Neuronal stem cell (in vitro differentiated cells): ENCODE measurements around the gene SH3GL2.

Experiments used
- DNase-seq: peaks from one replicate; pipeline ENCODE4 v3.0.0-alpha.2; 2013; ENCODE audit warnings: low spot score
- H2AFZ ChIP-seq: one replicate; pipeline ENCODE4 v1.6.1; 2013; ENCODE audit warnings: mild to moderate bottlenecking, low read length, inconsistent platforms
- H2AK5ac ChIP-seq: 2 replicates; pipeline ENCODE4 v1.6.1; 2013; ENCODE audit warnings: low read depth, mild to moderate bottlenecking, inconsistent platforms, low read length, moderate library complexity, mixed read lengths
- H2BK120ac ChIP-seq: 2 replicates; pipeline ENCODE4 v1.6.1; 2013; ENCODE audit warnings: low read depth, mild to moderate bottlenecking, inconsistent platforms, low read length, moderate library complexity, mixed read lengths
- H2BK12ac ChIP-seq: one replicate; pipeline ENCODE4 v1.6.1; 2013; ENCODE audit warnings: low read length, inconsistent platforms
- H2BK15ac ChIP-seq: 2 replicates; pipeline ENCODE4 v1.6.1; 2013; ENCODE audit warnings: mild to moderate bottlenecking, low read length, inconsistent platforms, mixed read lengths
- H2BK5ac ChIP-seq: one replicate; pipeline ENCODE4 v1.6.1; 2013; ENCODE audit warnings: inconsistent platforms, mild to moderate bottlenecking, low read length, moderate library complexity
- H3K14ac ChIP-seq: one replicate; pipeline ENCODE4 v1.6.1; 2013; ENCODE audit warnings: low read length, inconsistent platforms
- H3K18ac ChIP-seq: 2 replicates; pipeline ENCODE4 v1.6.1; 2013; ENCODE audit warnings: low read length, inconsistent platforms
- H3K23ac ChIP-seq: 2 replicates; pipeline ENCODE4 v1.6.1; 2013; ENCODE audit warnings: low read depth, mild to moderate bottlenecking, mixed read lengths, low read length, inconsistent platforms; ENCODE audit not compliant: poor library complexity
- H3K27ac ChIP-seq: replicated peaks from 3 replicates; pipeline ENCODE4 v1.5.1; 2013; ENCODE audit warnings: low read length, inconsistent platforms
- H3K27me3 ChIP-seq, 3 experiments: 2 replicates each; pipeline ENCODE4 v1.6.1; 2013; ENCODE audit warnings: low read length in 3 of 3, mild to moderate bottlenecking in 2 of 3, inconsistent platforms in 1 of 3, low read depth in 1 of 3, mixed read lengths in 1 of 3, moderate library complexity in 1 of 3; ENCODE audit not compliant: control insufficient read depth in 3 of 3, insufficient read depth in 3 of 3
- H3K36me3 ChIP-seq, 2 donors: replicated peaks in 1 of 2; 2 replicates each; pipeline ENCODE4 v1.6.1; 2013; ENCODE audit warnings: low read length in 2 of 2; ENCODE audit not compliant: control insufficient read depth in 2 of 2, insufficient read depth in 2 of 2
- H3K4ac ChIP-seq: 2 replicates; pipeline ENCODE4 v1.6.1; 2013; ENCODE audit warnings: inconsistent platforms, mild to moderate bottlenecking, low read length, moderate library complexity
- H3K4me1 ChIP-seq, 2 donors: 1 replicate in 1 of 2; 2 replicates in 1 of 2; pipeline ENCODE4 v1.6.1; 2013; ENCODE audit warnings: low read length in 2 of 2, low read depth in 1 of 2; ENCODE audit not compliant: control insufficient read depth in 2 of 2, insufficient read depth in 1 of 2
- H3K4me2 ChIP-seq: one replicate; pipeline ENCODE4 v1.6.1; 2013; ENCODE audit warnings: mild to moderate bottlenecking, low read length, inconsistent platforms; ENCODE audit not compliant: insufficient read depth, poor library complexity, severe bottlenecking
- H3K4me3 ChIP-seq, 2 donors: 2 replicates each; pipeline ENCODE4 v1.5.1; 2013; ENCODE audit warnings: low read length in 2 of 2, mild to moderate bottlenecking in 2 of 2, inconsistent platforms in 1 of 2, moderate library complexity in 1 of 2
- H3K79me1 ChIP-seq: one replicate; pipeline ENCODE4 v1.6.1; 2013; ENCODE audit warnings: low read depth, mild to moderate bottlenecking, inconsistent platforms, low read length, moderate library complexity
- H3K9ac ChIP-seq: one replicate; pipeline ENCODE4 v1.6.1; 2013; ENCODE audit warnings: mild to moderate bottlenecking, low read depth, low read length, inconsistent platforms; ENCODE audit not compliant: poor library complexity
- H3K9me3 ChIP-seq, 2 donors: replicated peaks in 1 of 2; 2 replicates each; pipeline versions ENCODE3 to v1.6.1; 2013; ENCODE audit warnings: low read length in 2 of 2, mild to moderate bottlenecking in 2 of 2, inconsistent platforms in 1 of 2, low read depth in 1 of 2, mixed read lengths in 1 of 2, moderate library complexity in 1 of 2; ENCODE audit not compliant: control insufficient read depth in 2 of 2, insufficient read depth in 1 of 2
- H4K8ac ChIP-seq: one replicate; pipeline ENCODE4 v1.6.1; 2013; ENCODE audit warnings: low read depth, mild to moderate bottlenecking, inconsistent platforms, low read length, moderate library complexity
- H4K91ac ChIP-seq: one replicate; pipeline ENCODE4 v1.6.1; 2013; ENCODE audit warnings: low read length, low read depth, mild to moderate bottlenecking, inconsistent platforms; ENCODE audit not compliant: poor library complexity
- WGBS, 2 donors: extraction: QIAGEN DNeasy Blood & Tissue Kit; methylation state at CpG; one replicate each; pipeline ENCODE4 v1.1.7; 2013; ENCODE audit warnings: missing lambda C conversion rate in 2 of 2, mixed read lengths in 1 of 2; ENCODE audit not compliant: insufficient read length in 2 of 2, insufficient replicate concordance in 1 of 2; ENCODE audit errors: extremely low coverage in 2 of 2; 5-methylcytosine and 5-hydroxymethylcytosine counted together

The SH3GL2 gene

DNA sequence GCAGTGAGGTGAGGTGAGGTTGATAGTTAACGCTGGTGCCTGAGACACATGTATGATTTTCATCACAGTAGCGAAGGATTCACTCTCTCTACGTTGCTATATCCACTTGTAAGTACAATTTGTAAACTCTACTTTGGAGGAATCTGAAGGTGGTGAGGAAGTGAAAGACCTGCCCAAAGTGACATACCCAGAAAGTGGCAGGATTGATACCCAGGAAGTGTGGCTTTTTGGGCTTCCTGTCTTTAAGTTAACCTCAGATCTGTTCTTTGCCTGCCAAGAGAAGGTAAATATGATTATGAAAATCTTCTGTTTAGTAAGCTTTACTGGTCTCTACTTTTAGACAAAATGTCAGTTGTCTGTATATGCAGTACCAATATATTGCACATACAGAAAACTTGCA, 143.1 kb downstream of the SH3GL2 start:
- no CpG with 5 or more reads among the region's 3 CpGs for WGBS, 2 donors
- DNase-seq: no peak

DNA sequence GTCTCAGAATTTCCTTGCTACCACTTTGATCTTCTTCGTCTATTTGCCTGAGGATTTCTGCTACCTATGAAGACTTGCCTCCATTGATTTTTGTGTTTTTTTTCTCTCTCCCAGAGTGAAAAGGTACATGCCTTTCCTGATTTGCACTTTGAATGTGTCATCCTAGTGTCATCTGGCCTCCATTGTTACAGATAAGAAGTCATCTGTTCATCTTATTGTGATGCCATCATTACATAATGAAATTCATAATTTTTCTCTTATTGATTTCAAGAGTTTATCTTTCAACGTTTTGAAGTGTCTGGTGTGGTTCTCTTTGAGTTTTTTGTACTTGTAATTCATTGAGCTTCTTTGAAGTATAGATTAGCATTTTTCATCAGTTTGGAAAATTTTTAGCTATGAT, 144.8 kb downstream of the SH3GL2 start:
- Histone ChIP-seq H4K8ac (no peak overlapping the region), H2BK120ac (no peak overlapping the region), H3K14ac (no peak overlapping the region), H3K4me1 (no peaks in the 10 kb centered on the region), H2AK5ac (no peak overlapping the region), H3K18ac (no peak overlapping the region), H3K9ac (no peak overlapping the region), H2BK5ac (no peak overlapping the region), H2BK15ac (no peak overlapping the region), H3K4me2 (no peak overlapping the region), H2AFZ (no peak overlapping the region), H3K27ac (no peak overlapping the region), H3K23ac (no peak overlapping the region), H3K9me3 (peaks cover 0 to 2% of the 10 kb centered on the region in 2 donors), H4K91ac (no peak overlapping the region), H2BK12ac (no peak overlapping the region), H3K36me3 (no peaks in the 10 kb centered on the region), H3K4ac (no peak overlapping the region), H3K27me3 (no peaks in the 10 kb centered on the region), H3K4me3 (no peak overlapping the region), H3K79me1 (no peaks in the 10 kb centered on the region)
- no peak for DNase-seq
- WGBS, 2 donors: no CpG with 5 or more reads among the region's 2 CpGs

More for the DNA sequence above, 143.1 kb downstream of the SH3GL2 start:
- H3K4ac ChIP-seq: no peak overlapping the region
- peaks cover 0 to 2% of the 10 kb centered on the region in 2 donors for H3K9me3 ChIP-seq
- H3K4me3 ChIP-seq: no peak overlapping the region
- H2BK15ac ChIP-seq: no peak overlapping the region
- H2AFZ ChIP-seq: no peak overlapping the region
- H4K91ac ChIP-seq: no peak overlapping the region
- H3K27me3 ChIP-seq: no peaks in the 10 kb centered on the region
- H2BK5ac ChIP-seq: no peak overlapping the region
- no peak overlapping the region for H3K27ac ChIP-seq
- no peak overlapping the region for H2AK5ac ChIP-seq
- no peaks in the 10 kb centered on the region for H3K79me1 ChIP-seq
- H3K9ac ChIP-seq: no peak overlapping the region
- H4K8ac ChIP-seq: no peak overlapping the region
- H3K4me2 ChIP-seq: no peak overlapping the region
- no peak overlapping the region for H3K23ac ChIP-seq
- no peak overlapping the region for H2BK120ac ChIP-seq
- H3K18ac ChIP-seq: no peak overlapping the region
- no peaks in the 10 kb centered on the region for H3K36me3 ChIP-seq
- no peak overlapping the region for H2BK12ac ChIP-seq
- no peak overlapping the region for H3K14ac ChIP-seq
- H3K4me1 ChIP-seq: no peaks in the 10 kb centered on the region

DNA sequence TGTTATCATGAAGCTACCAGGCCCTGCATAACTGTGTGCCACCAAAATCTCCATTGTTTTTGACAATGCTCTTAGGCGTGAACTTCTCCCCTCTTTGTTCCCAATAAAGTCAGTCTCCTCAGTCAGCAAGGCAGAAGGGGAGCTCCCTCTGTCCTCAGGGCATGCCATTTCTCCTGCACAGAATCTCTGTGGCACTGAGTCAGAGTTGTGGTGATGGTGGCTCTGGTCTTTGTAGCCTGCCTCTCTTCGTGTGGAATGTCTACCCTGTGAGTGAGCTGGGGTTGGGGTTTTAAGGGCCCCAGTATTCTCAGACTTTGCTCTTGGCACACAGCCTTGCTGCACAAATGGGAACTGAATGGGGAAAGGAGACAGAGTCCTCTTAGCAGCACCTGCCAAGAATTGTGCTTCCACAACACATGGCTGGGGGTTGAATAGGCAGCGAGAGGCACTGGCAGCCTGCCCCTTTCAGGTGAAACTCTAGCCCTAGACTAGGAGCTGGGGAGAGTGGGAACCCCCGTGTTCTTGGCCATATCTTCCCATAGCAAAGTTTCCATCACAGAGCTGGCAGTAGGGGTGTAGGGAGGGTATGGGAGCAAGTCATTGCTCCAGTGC, 146.6 kb downstream of the SH3GL2 start:
- H3K9me3 ChIP-seq: peaks cover 0 to 2% of the 10 kb centered on the region in 2 donors
- no peak overlapping the region for H3K14ac ChIP-seq
- no peaks in the 10 kb centered on the region for H3K79me1 ChIP-seq
- no peak overlapping the region for H2BK120ac ChIP-seq
- DNase-seq: no peak
- no peak overlapping the region for H2BK15ac ChIP-seq
- H4K8ac ChIP-seq: no peak overlapping the region
- H3K4ac ChIP-seq: no peak overlapping the region
- H2AFZ ChIP-seq: no peak overlapping the region
- no peak overlapping the region for H3K4me2 ChIP-seq
- no peak overlapping the region for H3K9ac ChIP-seq
- no peak overlapping the region for H3K23ac ChIP-seq
- no peak overlapping the region for H3K27ac ChIP-seq
- no CpG with 5 or more reads among the region's 4 CpGs for WGBS, 2 donors
- no peak overlapping the region for H3K18ac ChIP-seq
- H2BK5ac ChIP-seq: no peak overlapping the region
- H2BK12ac ChIP-seq: no peak overlapping the region
- H3K36me3 ChIP-seq: no peaks in the 10 kb centered on the region
- H3K4me3 ChIP-seq: no peak overlapping the region
- no peak overlapping the region for H4K91ac ChIP-seq
- H2AK5ac ChIP-seq: no peak overlapping the region
- no peaks in the 10 kb centered on the region for H3K4me1 ChIP-seq
- no peaks in the 10 kb centered on the region for H3K27me3 ChIP-seq

DNA sequence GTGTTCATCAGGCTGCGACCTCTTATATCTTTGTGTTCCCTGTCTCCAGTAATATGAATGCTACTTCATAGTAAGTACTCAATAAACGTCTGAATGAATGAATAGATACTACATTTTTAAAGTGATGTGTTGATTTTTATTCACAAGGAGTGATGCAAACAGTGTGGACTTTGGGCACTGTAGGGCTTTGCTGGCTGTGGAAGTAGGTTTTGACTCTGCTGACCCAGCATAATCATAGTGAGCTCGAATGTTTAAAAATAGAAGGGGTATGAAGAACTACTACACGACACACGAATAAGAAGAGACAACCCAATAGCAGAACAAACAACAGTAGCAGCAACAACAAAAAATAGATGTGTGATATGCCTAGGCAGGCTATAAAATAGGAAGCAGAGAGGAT, 147.4 kb downstream of the SH3GL2 start:
- H2BK12ac ChIP-seq: no peak overlapping the region
- H3K4me3 ChIP-seq: no peak overlapping the region
- H3K9me3 ChIP-seq: peaks cover 0 to 2% of the 10 kb centered on the region in 2 donors
- H3K27ac ChIP-seq: no peak overlapping the region
- H2BK120ac ChIP-seq: no peak overlapping the region
- no peak for DNase-seq
- H4K8ac ChIP-seq: no peak overlapping the region
- no peak overlapping the region for H3K18ac ChIP-seq
- H3K4me2 ChIP-seq: no peak overlapping the region
- no peak overlapping the region for H3K4ac ChIP-seq
- H2BK15ac ChIP-seq: no peak overlapping the region
- H3K36me3 ChIP-seq: no peaks in the 10 kb centered on the region
- H2AK5ac ChIP-seq: no peak overlapping the region
- no peak overlapping the region for H2AFZ ChIP-seq
- WGBS, 2 donors: no CpG with 5 or more reads among the region's 5 CpGs
- no peak overlapping the region for H3K9ac ChIP-seq
- H2BK5ac ChIP-seq: no peak overlapping the region
- no peaks in the 10 kb centered on the region for H3K4me1 ChIP-seq
- no peaks in the 10 kb centered on the region for H3K27me3 ChIP-seq
- H3K14ac ChIP-seq: no peak overlapping the region
- H4K91ac ChIP-seq: no peak overlapping the region
- no peak overlapping the region for H3K23ac ChIP-seq
- no peaks in the 10 kb centered on the region for H3K79me1 ChIP-seq
